Effector CD8-positive, alpha-beta T cell (primary cell): ENCODE data around the gene PFKFB4.
"Not testable (repeated sequence)": the region's sequence is repeated elsewhere in the genome, so short reads cannot be mapped to it uniquely, and the experiment has no call there.

Experiments used
- DNase-seq: peaks from one replicate; lab custom pipeline; 2025; lab: John Stamatoyannopoulos, UW

PFKFB4 gene

GRCh38 chr3:48530701-48531100 lies 25.9 kb downstream of the PFKFB4 start:
- not testable (repeated sequence) for DNase-seq

GRCh38 chr3:48528754-48529153 lies 27.8 kb downstream of the PFKFB4 start:
- no peak for DNase-seq

- DNase-seq: no peak
These were observed 28.6 kb downstream of the PFKFB4 start for GRCh38 chr3:48528048-48528447.

- DNase-seq: no peak
These were observed 31.6 kb downstream of the PFKFB4 start for GRCh38 chr3:48524970-48525369.

- no peak for DNase-seq
These were observed 35.0 kb downstream of the PFKFB4 start for GRCh38 chr3:48521635-48522034.

- no peak for DNase-seq
These were observed 37.3 kb downstream of the PFKFB4 start for GRCh38 chr3:48519277-48519643.

GRCh38 chr3:48518638-48519276 lies 37.8 kb downstream of the PFKFB4 start:
- DNase-seq: no peak

- DNase-seq: no peak
These were observed 38.5 kb downstream of the PFKFB4 start for GRCh38 chr3:48518069-48518468.

- DNase-seq: no peak
These were observed 40.0 kb downstream of the PFKFB4 start for GRCh38 chr3:48516571-48516970.

GRCh38 chr3:48514431-48515227 lies 42.0 kb downstream of the PFKFB4 start:
- DNase-seq: no peak

- no peak for DNase-seq
These were observed 45.1 kb downstream of the PFKFB4 start for GRCh38 chr3:48511551-48511950.

GRCh38 chr3:48507256-48508061 lies 49.1 kb downstream of the PFKFB4 start:
- DNase-seq: peak; percentile 52

- DNase-seq: no peak
These were observed 50.6 kb downstream of the PFKFB4 start for GRCh38 chr3:48505968-48506504.

GRCh38 chr3:48505146-48505545 lies 51.5 kb downstream of the PFKFB4 start:
- DNase-seq: no peak

- DNase-seq: peak; percentile 15
These were observed 52.3 kb downstream of the PFKFB4 start, which contains the start of gene SHISA5 for GRCh38 chr3:48504051-48504946. Gene SHISA5 (minus strand): TSS chr3:48504174. CDS start chr3:48504094, 80 bp downstream.

GRCh38 chr3:48503401-48504050 lies 53.1 kb downstream of the PFKFB4 start:
- DNase-seq: no peak

GRCh38 chr3:48502728-48503168 lies 53.9 kb downstream of the PFKFB4 start:
- no peak for DNase-seq

GRCh38 chr3:48502121-48502520 lies 54.5 kb downstream of the PFKFB4 start:
- DNase-seq: no peak

- no peak for DNase-seq
These were observed 55.4 kb downstream of the PFKFB4 start for GRCh38 chr3:48501196-48501595.

GRCh38 chr3:48500656-48501055 lies 55.9 kb downstream of the PFKFB4 start:
- no peak for DNase-seq

GRCh38 chr3:48493203-48493501 lies 63.5 kb downstream of the PFKFB4 start:
- DNase-seq: no peak
